ENCODE results near the gene SNRNP25.

SNRNP25 gene

GRCh38 chr16:69181-69580, 15.6 kb downstream of the SNRNP25 start:
- Histone ChIP-seq H2BK12ac (ENCODE audit: low read length) (no peak overlapping the region), H3K36me3 (ENCODE audit: control insufficient read depth in 1 of 2, insufficient read depth in 2 of 2, low read length in 2 of 2) (peaks cover 12 to 13% of the 10 kb centered on the region in 2 experiments), H3K4me1 (ENCODE audit: control insufficient read depth in 1 of 2, insufficient read depth in 2 of 2, low read length in 2 of 2) (peaks cover 30 to 34% of the 10 kb centered on the region in 2 experiments), H3K14ac (ENCODE audit: low read length) (no peak overlapping the region), H3K27ac (ENCODE audit: low read depth, low read length) (no peak overlapping the region), H2AFZ (ENCODE audit: insufficient read depth, low read length, poor library complexity) (no peak overlapping the region), H4K91ac (ENCODE audit: low read depth, low read length) (no peak overlapping the region), H3K4ac (ENCODE audit: low read depth, low read length) (peak overlapping the region; percentile 19), H2BK5ac (ENCODE audit: low read depth, low read length, poor library complexity) (no peak overlapping the region), H2BK120ac (ENCODE audit: insufficient read depth, low read length, poor library complexity) (no peak overlapping the region), H3K18ac (ENCODE audit: low read length) (no peak overlapping the region), H3K9ac (ENCODE audit: low read length) (no peak overlapping the region), H3K4me3 (ENCODE audit: low read depth, low read length) (no peak overlapping the region), H4K12ac (ENCODE audit: low read depth, low read length) (no peak overlapping the region), H3K27me3 (ENCODE audit: insufficient read depth, low read length) (no peaks in the 10 kb centered on the region), H3K79me1 (ENCODE audit: low read length) (peaks cover 19% of the 10 kb centered on the region), H3K9me3 (ENCODE audit: insufficient read depth, low read depth, low read length) (peaks cover 2% of the 10 kb centered on the region), H3K23ac (ENCODE audit: low read length) (no peak overlapping the region), H3K79me2 (ENCODE audit: control insufficient read depth, insufficient read depth, low read length, poor library complexity) (peaks cover 18% of the 10 kb centered on the region), H3K4me2 (ENCODE audit: low read length) (no peak overlapping the region), H4K8ac (ENCODE audit: low read depth, low read length) (no peak overlapping the region), H2AK5ac (ENCODE audit: low read length) (no peak overlapping the region)
- DNase-seq: no peak
- WGBS (ENCODE audit: extremely low coverage, insufficient coverage, insufficient read length): no CpG with 5 or more reads among the region's 8 CpGs

GRCh38 chr16:71210-71539, 17.5 kb downstream of the SNRNP25 start:
- H3K23ac ChIP-seq (ENCODE audit: low read length): no peak overlapping the region
- peaks cover 3 to 4% of the 10 kb centered on the region in 2 experiments for H3K36me3 ChIP-seq (ENCODE audit: control insufficient read depth in 1 of 2, insufficient read depth in 2 of 2, low read length in 2 of 2)
- DNase-seq: no peak
- peak overlapping the region; percentile 84 for H2BK120ac ChIP-seq (ENCODE audit: insufficient read depth, low read length, poor library complexity)
- no peaks in the 10 kb centered on the region for H3K27me3 ChIP-seq (ENCODE audit: insufficient read depth, low read length)
- peak overlapping the region; percentile 96 for H2AK5ac ChIP-seq (ENCODE audit: low read length)
- H3K4me1 ChIP-seq (ENCODE audit: control insufficient read depth in 1 of 2, insufficient read depth in 2 of 2, low read length in 2 of 2): peaks cover 37 to 42% of the 10 kb centered on the region in 2 experiments
- H2BK5ac ChIP-seq (ENCODE audit: low read depth, low read length, poor library complexity): peak overlapping the region; percentile 92
- peak overlapping the region; percentile 72 for H3K4me2 ChIP-seq (ENCODE audit: low read length)
- no peaks in the 10 kb centered on the region for H3K9me3 ChIP-seq (ENCODE audit: insufficient read depth, low read depth, low read length)
- H4K91ac ChIP-seq (ENCODE audit: low read depth, low read length): peak overlapping the region; percentile 95
- no peak overlapping the region for H2AFZ ChIP-seq (ENCODE audit: insufficient read depth, low read length, poor library complexity)
- H3K4ac ChIP-seq (ENCODE audit: low read depth, low read length): peak overlapping the region; percentile 82
- H3K4me3 ChIP-seq (ENCODE audit: low read depth, low read length): peak overlapping the region; percentile 13
- H4K12ac ChIP-seq (ENCODE audit: low read depth, low read length): peak overlapping the region; percentile 92
- no CpG with 5 or more reads among the region's 5 CpGs for WGBS (ENCODE audit: extremely low coverage, insufficient coverage, insufficient read length)
- peak overlapping the region; percentile 78 for H2BK12ac ChIP-seq (ENCODE audit: low read length)
- H3K79me2 ChIP-seq (ENCODE audit: control insufficient read depth, insufficient read depth, low read length, poor library complexity): peaks cover 18% of the 10 kb centered on the region
- H3K79me1 ChIP-seq (ENCODE audit: low read length): peaks cover 25% of the 10 kb centered on the region
- peak overlapping the region; percentile 95 for H3K27ac ChIP-seq (ENCODE audit: low read depth, low read length)
- H3K18ac ChIP-seq (ENCODE audit: low read length): peak overlapping the region; percentile 91
- H3K9ac ChIP-seq (ENCODE audit: low read length): peak overlapping the region; percentile 21
- H3K14ac ChIP-seq (ENCODE audit: low read length): peak overlapping the region; percentile 76
- peak overlapping the region; percentile 91 for H4K8ac ChIP-seq (ENCODE audit: low read depth, low read length)

- WGBS (ENCODE audit: extremely low coverage, insufficient coverage, insufficient read length): no CpG with 5 or more reads among the region's 57 CpGs
- Histone ChIP-seq H3K79me2 (ENCODE audit: control insufficient read depth, insufficient read depth, low read length, poor library complexity) (peaks cover 18% of the 10 kb centered on the region), H3K36me3 (ENCODE audit: control insufficient read depth in 1 of 2, insufficient read depth in 2 of 2, low read length in 2 of 2) (peaks cover 3 to 4% of the 10 kb centered on the region in 2 experiments), H3K4ac (ENCODE audit: low read depth, low read length) (peak overlapping the region; percentile 85), H3K23ac (ENCODE audit: low read length) (no peak overlapping the region), H3K27ac (ENCODE audit: low read depth, low read length) (peak overlapping the region; percentile 93), H2BK5ac (ENCODE audit: low read depth, low read length, poor library complexity) (peak overlapping the region; percentile 90), H4K91ac (ENCODE audit: low read depth, low read length) (peak overlapping the region; percentile 90), H3K4me3 (ENCODE audit: low read depth, low read length) (peak overlapping the region; percentile 85), H3K18ac (ENCODE audit: low read length) (peak overlapping the region; percentile 94), H4K8ac (ENCODE audit: low read depth, low read length) (peak overlapping the region; percentile 51), H2AK5ac (ENCODE audit: low read length) (peak overlapping the region; percentile 82), H3K79me1 (ENCODE audit: low read length) (peaks cover 26% of the 10 kb centered on the region), H2BK12ac (ENCODE audit: low read length) (peak overlapping the region; percentile 25), H3K4me2 (ENCODE audit: low read length) (peak overlapping the region; percentile 72), H3K4me1 (ENCODE audit: control insufficient read depth in 1 of 2, insufficient read depth in 2 of 2, low read length in 2 of 2) (peaks cover 42 to 48% of the 10 kb centered on the region in 2 experiments), H3K9ac (ENCODE audit: low read length) (peak overlapping the region; percentile 81), H2BK120ac (ENCODE audit: insufficient read depth, low read length, poor library complexity) (peak overlapping the region; percentile 87), H3K27me3 (ENCODE audit: insufficient read depth, low read length) (no peaks in the 10 kb centered on the region), H2AFZ (ENCODE audit: insufficient read depth, low read length, poor library complexity) (no peak overlapping the region), H4K12ac (ENCODE audit: low read depth, low read length) (peak overlapping the region; percentile 75), H3K9me3 (ENCODE audit: insufficient read depth, low read depth, low read length) (no peaks in the 10 kb centered on the region), H3K14ac (ENCODE audit: low read length) (peak overlapping the region; percentile 93)
- DNase-seq: peak; percentile 91 to 95
Observed at GRCh38 chr16:71540-72401, 18.1 kb downstream of the SNRNP25 start.

GRCh38 chr16:72561-73548, 19.2 kb downstream of the SNRNP25 start, which contains the start of gene RHBDF1:
RHBDF1 (minus strand) TSS chr16:72631; CDS start chr16:65015, 7,616 bp downstream.
- peak; percentile 53 to 85 for DNase-seq
- WGBS (ENCODE audit: extremely low coverage, insufficient coverage, insufficient read length): 100% methylated on average over 4 of the region's 62 CpGs
- H3K27ac ChIP-seq (ENCODE audit: low read depth, low read length): peak within 1 kb of the TSS; percentile 93

More at GRCh38 chr16:72561-73548, 19.2 kb downstream of the SNRNP25 start, which contains the start of gene RHBDF1:
- peaks cover 50 to 57% of the 10 kb centered on the region in 2 experiments for H3K4me1 ChIP-seq (ENCODE audit: control insufficient read depth in 1 of 2, insufficient read depth in 2 of 2, low read length in 2 of 2)
- H4K91ac ChIP-seq (ENCODE audit: low read depth, low read length): peak within 1 kb of the TSS; percentile 90
- no peaks in the 10 kb centered on the region for H3K9me3 ChIP-seq (ENCODE audit: insufficient read depth, low read depth, low read length)
- H3K79me1 ChIP-seq (ENCODE audit: low read length): peaks cover 37% of the 10 kb centered on the region
- H3K23ac ChIP-seq (ENCODE audit: low read length): no peak within 1 kb of the TSS
- peak within 1 kb of the TSS; percentile 94 for H3K18ac ChIP-seq (ENCODE audit: low read length)
- peak within 1 kb of the TSS; percentile 87 for H2BK120ac ChIP-seq (ENCODE audit: insufficient read depth, low read length, poor library complexity)
- no peaks in the 10 kb centered on the region for H3K27me3 ChIP-seq (ENCODE audit: insufficient read depth, low read length)
- peak within 1 kb of the TSS; percentile 72 for H3K4me2 ChIP-seq (ENCODE audit: low read length)
- peak within 1 kb of the TSS; percentile 93 for H3K14ac ChIP-seq (ENCODE audit: low read length)
- H3K4ac ChIP-seq (ENCODE audit: low read depth, low read length): peak within 1 kb of the TSS; percentile 85
- peak within 1 kb of the TSS; percentile 2 for H2AFZ ChIP-seq (ENCODE audit: insufficient read depth, low read length, poor library complexity)
- H3K9ac ChIP-seq (ENCODE audit: low read length): peak within 1 kb of the TSS; percentile 81
- H4K12ac ChIP-seq (ENCODE audit: low read depth, low read length): peak within 1 kb of the TSS; percentile 75
- H2BK12ac ChIP-seq (ENCODE audit: low read length): peak within 1 kb of the TSS; percentile 25
- H4K8ac ChIP-seq (ENCODE audit: low read depth, low read length): peak within 1 kb of the TSS; percentile 61
- H2BK5ac ChIP-seq (ENCODE audit: low read depth, low read length, poor library complexity): peak within 1 kb of the TSS; percentile 90
- H3K79me2 ChIP-seq (ENCODE audit: control insufficient read depth, insufficient read depth, low read length, poor library complexity): peaks cover 21% of the 10 kb centered on the region
- peak within 1 kb of the TSS; percentile 82 for H2AK5ac ChIP-seq (ENCODE audit: low read length)
- peak within 1 kb of the TSS; percentile 85 for H3K4me3 ChIP-seq (ENCODE audit: low read depth, low read length)
- H3K36me3 ChIP-seq (ENCODE audit: control insufficient read depth in 1 of 2, insufficient read depth in 2 of 2, low read length in 2 of 2): no peaks in the 10 kb centered on the region
